ENCODE results near the gene ASIP.
"Not testable (repeated sequence)": the region's sequence is repeated elsewhere in the genome, so short reads cannot be mapped to it uniquely, and the experiment has no call there.

Gene ASIP

DNA sequence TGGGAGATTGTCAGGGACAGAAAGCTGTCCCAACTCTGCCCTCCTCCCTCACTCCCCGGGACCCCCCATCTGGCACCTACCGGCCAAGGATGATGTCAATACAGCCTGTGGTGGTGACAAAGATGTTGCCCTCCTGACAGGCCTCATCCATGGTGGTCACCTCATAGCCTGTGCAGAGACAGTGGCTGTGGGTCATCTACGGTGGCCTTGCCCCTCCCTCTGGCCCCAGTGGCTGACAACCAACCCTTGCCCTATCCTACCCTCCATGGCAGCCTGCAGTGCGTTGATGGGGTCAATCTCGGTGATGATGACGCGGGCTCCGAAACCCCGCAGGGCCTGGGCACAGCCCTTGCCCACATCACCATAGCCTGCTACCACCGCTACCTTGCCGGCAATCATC is 49.2 kb downstream of the ASIP start:
- DNase-seq = no peak

DNA sequence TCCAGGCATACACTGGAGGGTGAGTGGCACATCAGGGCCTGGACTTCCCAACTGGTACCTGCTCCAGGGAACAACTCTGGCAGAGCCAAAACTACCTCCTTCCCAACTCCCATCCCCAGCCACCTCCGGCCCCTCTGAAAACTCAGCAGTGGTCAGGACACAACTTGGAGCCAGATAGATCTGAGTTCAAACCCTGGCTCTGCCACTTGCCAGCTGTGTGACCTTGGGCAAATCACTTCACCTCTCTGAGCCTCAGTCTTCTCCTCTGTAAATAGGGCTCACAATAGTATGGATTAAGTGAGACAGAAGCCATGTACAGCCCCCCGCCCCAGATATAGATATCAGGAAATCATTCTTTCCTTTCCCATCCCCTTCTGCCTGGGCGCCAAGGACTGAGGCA is 51.3 kb downstream of the ASIP start:
- no peak for DNase-seq

GRCh38 chr20:34293119-34293518 is 51.9 kb downstream of the ASIP start:
- no peak for DNase-seq

- DNase-seq = no peak
Observed at GRCh38 chr20:34293589-34293988, 52.4 kb downstream of the ASIP start.

GRCh38 chr20:34294563-34294962 is 53.3 kb downstream of the ASIP start:
- DNase-seq = no peak

- no peak for DNase-seq
Observed at GRCh38 chr20:34295284-34295683, 54.1 kb downstream of the ASIP start.

DNA sequence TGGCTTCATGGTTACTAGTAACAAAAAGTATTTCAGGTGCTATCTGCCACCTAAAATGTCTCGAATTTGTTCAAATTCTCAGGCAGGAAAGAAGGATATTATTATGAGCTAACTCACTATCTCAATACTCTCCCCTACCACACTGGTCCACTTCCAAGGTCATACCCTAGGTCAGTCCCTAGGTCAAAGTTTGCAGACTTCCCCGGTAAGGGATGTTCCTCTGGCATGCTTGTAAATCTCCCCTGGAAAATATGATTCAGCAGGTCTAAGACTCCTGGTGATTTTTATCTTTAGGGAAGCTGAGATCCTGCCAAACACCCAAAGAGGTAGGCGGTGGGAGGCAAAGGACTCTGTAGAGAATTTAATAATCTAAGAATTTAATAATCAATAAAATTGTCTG is 55.2 kb downstream of the ASIP start:
- no peak for DNase-seq

DNA sequence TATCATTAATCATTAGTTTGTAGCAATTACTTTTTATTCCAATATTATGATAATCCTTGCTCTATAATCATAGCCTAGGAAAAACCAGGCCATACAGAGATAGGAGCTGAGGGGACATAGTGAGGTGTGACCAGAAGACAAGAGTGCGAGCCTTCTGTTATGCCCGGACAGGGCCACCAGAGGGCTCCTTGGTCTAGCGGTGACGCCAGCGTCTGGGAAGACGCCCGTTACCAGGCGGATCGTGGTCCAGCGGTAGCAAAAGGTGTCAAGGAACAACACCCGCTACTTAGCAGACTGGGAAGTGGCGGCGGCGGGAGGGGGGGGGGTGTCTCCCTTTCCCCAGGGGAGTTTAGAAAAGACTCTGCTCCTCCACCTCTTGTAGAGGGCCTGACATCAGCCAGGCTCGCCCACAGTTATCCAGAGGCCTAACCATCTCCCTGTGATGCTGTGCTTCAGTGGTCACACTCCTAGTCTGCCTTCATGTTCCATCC is 57.1 kb downstream of the ASIP start:
- DNase-seq = not testable (repeated sequence)

- no peak for DNase-seq
Observed at GRCh38 chr20:34299556-34300255, 58.5 kb downstream of the ASIP start.

DNA sequence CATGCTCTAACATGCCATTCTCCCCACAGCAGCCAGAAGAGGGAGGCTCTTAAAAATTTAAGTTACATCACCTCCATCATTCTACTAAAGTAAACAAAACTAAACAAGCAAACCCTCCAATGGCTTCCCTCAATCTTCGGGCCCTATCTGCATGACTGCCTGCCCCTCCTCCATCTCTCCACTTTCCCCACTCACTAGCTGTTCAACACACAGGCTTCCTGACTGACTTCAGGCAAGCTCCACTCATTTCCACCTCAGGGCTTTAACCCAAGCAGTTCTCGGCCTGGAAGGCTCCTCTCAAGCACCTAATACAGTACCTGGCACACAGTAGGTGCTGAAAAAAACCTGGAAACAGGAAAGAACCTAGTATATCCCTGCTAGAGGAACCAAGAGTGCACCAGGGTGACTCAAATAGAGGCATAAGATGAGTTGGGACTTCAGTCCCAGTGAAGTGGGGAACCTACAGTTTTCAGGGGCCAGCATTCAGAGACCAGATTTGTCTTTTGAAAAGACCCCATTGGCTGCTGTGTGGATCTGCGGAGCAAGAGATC is 59.1 kb downstream of the ASIP start:
- no peak for DNase-seq

DNA sequence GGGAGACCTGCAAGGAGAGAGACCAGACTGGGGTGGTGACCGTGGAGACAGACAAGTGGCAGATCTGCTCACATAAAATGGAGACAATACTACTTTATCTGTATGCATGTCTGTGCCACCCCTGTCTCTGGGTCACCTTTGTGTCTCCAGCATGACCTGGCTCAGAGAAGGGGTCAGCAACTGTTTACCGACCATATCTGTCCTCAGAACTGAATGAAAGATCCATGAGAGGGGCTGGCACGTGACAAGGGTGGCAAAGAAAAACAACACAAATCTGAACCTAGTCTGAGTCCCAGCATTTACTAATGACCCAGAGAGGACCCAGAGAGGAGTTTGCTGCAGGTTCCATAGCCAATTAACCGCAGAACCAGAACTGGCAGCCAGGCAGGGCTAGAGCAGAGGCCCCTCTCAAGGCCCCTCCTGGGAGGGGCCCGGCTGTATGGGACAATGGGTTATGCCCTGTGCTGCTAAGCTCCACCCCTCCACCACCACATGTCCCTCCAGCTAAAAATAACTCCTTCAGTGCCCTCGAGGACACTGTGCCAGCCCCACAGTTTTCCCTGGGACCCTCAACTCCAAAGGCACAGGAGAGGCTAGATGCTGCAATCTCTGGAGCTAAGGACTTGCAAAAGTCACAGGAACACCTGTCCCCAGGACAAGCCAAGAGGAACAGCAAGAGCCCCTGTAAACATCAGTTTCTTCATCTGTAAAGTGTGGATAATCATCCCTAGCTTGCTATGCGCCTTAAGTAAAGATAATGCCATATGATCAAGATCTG is 59.8 kb downstream of the ASIP start:
- no peak for DNase-seq

- DNase-seq = no peak
Observed at GRCh38 chr20:34301587-34302311, 60.5 kb downstream of the ASIP start.

DNA sequence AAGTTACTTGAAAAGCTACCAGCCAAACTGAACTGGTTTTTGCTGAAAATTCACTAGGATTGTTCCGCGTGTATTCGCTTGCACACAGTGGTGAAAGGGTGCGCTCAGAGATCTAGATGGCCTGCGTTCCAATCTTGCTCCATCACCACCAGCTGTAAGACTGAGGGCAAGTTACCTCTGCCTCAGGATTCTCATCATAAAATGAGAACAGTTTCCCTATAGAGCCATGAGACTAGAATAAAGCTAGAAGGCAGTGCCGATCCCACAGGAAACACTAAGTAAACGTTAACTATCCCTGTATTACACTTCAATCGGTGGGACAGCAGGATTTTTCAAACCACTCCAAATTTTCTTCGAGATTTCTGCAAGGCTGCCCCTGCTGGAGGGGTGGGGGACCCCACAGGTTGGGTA is 61.1 kb downstream of the ASIP start:
- no peak for DNase-seq

GRCh38 chr20:34302723-34303533 is 61.7 kb downstream of the ASIP start, which contains the start of gene AHCY:
TSS of gene AHCY (minus strand) at chr20:34303355. CDS start at chr20:34303270, 85 bp downstream.
- DNase-seq = peak; percentile 92 to 94

DNA sequence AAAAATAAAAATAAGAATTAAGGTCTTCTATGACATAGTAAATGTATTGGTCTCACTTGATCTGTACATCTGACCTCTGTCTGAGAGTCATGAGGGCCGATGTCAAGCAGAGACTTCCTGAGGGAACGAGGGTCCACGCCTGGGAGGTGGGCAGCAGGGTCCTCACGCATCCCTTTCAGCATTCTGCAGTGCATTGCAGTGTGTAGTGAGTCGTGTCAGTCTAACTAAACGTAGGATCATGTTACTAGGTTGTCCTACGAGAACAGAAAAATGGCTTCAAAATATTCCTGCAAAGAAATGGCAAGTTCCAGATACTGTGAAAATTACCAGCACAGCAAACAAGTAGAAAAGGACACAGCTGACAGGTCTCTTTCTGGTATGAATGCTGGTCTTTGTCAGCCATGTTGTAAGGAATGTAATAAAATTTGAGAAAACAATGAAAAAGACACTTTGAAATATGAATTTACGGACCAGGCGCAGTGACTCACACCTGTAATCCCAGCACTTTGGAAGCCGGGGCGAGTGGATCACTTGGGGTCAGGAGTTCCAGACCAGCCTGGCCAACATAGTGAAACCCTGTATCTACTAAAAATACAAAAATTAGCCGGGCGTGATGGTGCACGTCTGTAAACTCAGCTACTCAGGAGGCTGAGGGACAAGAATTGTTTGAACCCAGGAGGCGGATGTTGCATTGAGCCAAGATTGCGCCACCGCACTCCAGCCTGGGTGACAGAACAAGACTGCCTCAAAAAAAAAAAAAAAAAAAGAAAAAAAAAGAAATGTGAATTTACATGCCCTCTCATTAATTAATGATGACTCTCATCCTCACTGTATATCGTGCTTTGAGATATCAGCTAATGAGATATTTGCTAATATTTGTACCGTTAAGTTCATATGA is 64.4 kb downstream of the ASIP start:
- no peak for DNase-seq

DNA sequence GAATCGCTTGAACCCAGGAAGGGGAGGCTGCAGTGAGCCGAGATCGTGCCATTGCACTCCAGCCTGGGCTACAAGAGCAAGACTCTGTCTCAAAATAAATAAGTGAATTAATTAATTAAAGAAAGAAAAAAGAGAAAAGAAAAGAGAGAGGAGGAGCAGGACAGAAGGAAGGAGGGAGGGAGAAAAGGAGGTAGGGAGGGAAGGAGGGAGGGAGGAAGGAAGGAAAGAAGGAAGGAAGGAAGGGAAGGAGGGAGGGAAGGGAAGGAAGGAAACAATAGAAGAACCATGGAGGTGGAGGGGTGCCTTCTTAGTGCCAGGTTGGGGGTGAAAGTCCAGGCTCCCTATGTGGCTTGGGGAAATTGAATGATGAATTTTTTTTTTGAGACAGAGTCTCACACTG is 68.5 kb downstream of the ASIP start:
- no peak for DNase-seq

- no peak for DNase-seq
Observed at GRCh38 chr20:34310481-34311117, 69.4 kb downstream of the ASIP start.

- DNase-seq = no peak
Observed at GRCh38 chr20:34311118-34312023, 70.1 kb downstream of the ASIP start.

GRCh38 chr20:34312024-34312460 is 70.8 kb downstream of the ASIP start:
- DNase-seq = no peak

All from AML-193 (cell line).